Keratinocyte (primary cell): ENCODE measurements around the gene NUSAP1. TPM values are rescaled to one million over a fixed set of nuclear protein-coding genes. Genes with fewer than 3 reads are reported as not detected.
"Not testable (repeated sequence)": the region's sequence is repeated elsewhere in the genome, so short reads cannot be mapped to it uniquely, and the experiment has no call there.

Experiments used
- DNase-seq: peaks from one replicate; pipeline ENCODE4 v3.0.0-alpha.2; 2011; ENCODE audit warnings: low read depth, missing footprints, low spot score
- FAIRE-seq: peaks from 2 replicates; lab custom pipeline; 2011; peaks lifted over from hg19 to GRCh38; lab: Jason Lieb, UNC
- H2AFZ ChIP-seq: 2 replicates; pipeline ENCODE4 v1.6.0; 2012; ENCODE audit warnings: low read length, control low read depth, inconsistent platforms; ENCODE audit not compliant: control insufficient read depth
- H3K27ac ChIP-seq: 2 replicates; pipeline ENCODE4 v1.5.1; 2011; ENCODE audit warnings: low read length; ENCODE audit not compliant: control insufficient read depth, insufficient read depth
- H3K27me3 ChIP-seq: 3 replicates; pipeline ENCODE4 v1.6.0; 2011; ENCODE audit warnings: low read length; ENCODE audit not compliant: control insufficient read depth, insufficient read depth; ENCODE audit errors: extremely low read depth
- H3K36me3 ChIP-seq, 2 experiments: 2 replicates in 1 of 2; 3 replicates in 1 of 2; pipeline ENCODE4 v1.5.1; 2011; ENCODE audit warnings: low read length in 2 of 2, mild to moderate bottlenecking in 1 of 2; ENCODE audit not compliant: control insufficient read depth in 2 of 2, insufficient read depth in 2 of 2; ENCODE audit errors: extremely low read depth in 1 of 2
- H3K4me1 ChIP-seq: 3 replicates; pipeline ENCODE4 v1.5.1; 2011; ENCODE audit warnings: low read length; ENCODE audit not compliant: control insufficient read depth, insufficient read depth; ENCODE audit errors: extremely low read depth
- H3K4me2 ChIP-seq: 3 replicates; pipeline ENCODE4 v1.6.0; 2011; ENCODE audit warnings: low read depth, low read length; ENCODE audit not compliant: control insufficient read depth, insufficient read depth; ENCODE audit errors: extremely low read depth
- H3K4me3 ChIP-seq, 3 experiments: fragments of 200-600 bp in 1 of 3; sonication (generic) in 1 of 3; 2 replicates in 2 of 3; 3 replicates in 1 of 3; pipeline ENCODE4 v1.5.1; 2011 to 2016; ENCODE audit warnings: low read length in 3 of 3, mild to moderate bottlenecking in 3 of 3, control low read depth in 2 of 3, inconsistent platforms in 1 of 3, low read depth in 1 of 3, mixed read lengths in 1 of 3, mixed run types in 1 of 3, moderate library complexity in 1 of 3; ENCODE audit not compliant: control insufficient read depth in 2 of 3, insufficient read depth in 2 of 3; ENCODE audit errors: extremely low read depth in 1 of 3
- H3K79me2 ChIP-seq: 2 replicates; pipeline ENCODE4 v1.6.0; 2012; ENCODE audit warnings: low read length; ENCODE audit not compliant: control insufficient read depth, insufficient read depth
- H3K9ac ChIP-seq: 3 replicates; pipeline ENCODE4 v1.6.0; 2011; ENCODE audit warnings: low read length; ENCODE audit not compliant: control insufficient read depth, insufficient read depth; ENCODE audit errors: extremely low read depth
- H3K9me1 ChIP-seq: 3 replicates; pipeline ENCODE4 v1.6.0; 2011; ENCODE audit warnings: low read length; ENCODE audit not compliant: control insufficient read depth, insufficient read depth; ENCODE audit errors: extremely low read depth
- H3K9me3 ChIP-seq: 2 replicates; pipeline ENCODE4 v1.5.1; 2012; ENCODE audit warnings: low read depth, low read length; ENCODE audit not compliant: control insufficient read depth
- H4K20me1 ChIP-seq: 3 replicates; pipeline ENCODE4 v1.6.0; 2011; ENCODE audit warnings: low read length; ENCODE audit not compliant: control insufficient read depth, insufficient read depth; ENCODE audit errors: extremely low read depth
- CTCF ChIP-seq, 3 experiments: IDR thresholded peaks in 1 of 3; conservative IDR thresholded peaks in 1 of 3; optimal IDR thresholded peaks in 1 of 3; 2 replicates in 2 of 3; 3 replicates in 1 of 3; pipeline versions ENCODE3 to v1.5.1; 2011; ENCODE audit warnings: low read length in 3 of 3, mild to moderate bottlenecking in 3 of 3, moderate library complexity in 2 of 3, control low read depth in 1 of 3, inconsistent platforms in 1 of 3; ENCODE audit not compliant: insufficient read depth in 2 of 3; ENCODE audit errors: extremely low read depth in 1 of 3
- EZH2 ChIP-seq: IDR thresholded peaks from one replicate; pipeline ENCODE4 v1.6.1; 2012; ENCODE audit warnings: inconsistent platforms, mild to moderate bottlenecking, low read length, moderate library complexity
- dilution Hi-C: fragments of 300-500 bp; cut with MboI; formaldehyde crosslinking; loops from one replicate; pipeline ENCODE4 v1.7.0; 2020; ENCODE audit warnings: low sequenced_read_pairs; ENCODE audit not compliant: extremely low pct_ligation_motif_present
- polyA plus RNA-seq, 5 experiments: library from polyadenylated mRNA; depleted of rRNA in 3 of 5; stranded (reverse) in 3 of 5; stranded (forward) in 1 of 5; unstranded in 1 of 5; fragments of >200 nt; gene quantifications; 1 replicate in 1 of 5; 2 replicates in 3 of 5; 3 replicates in 1 of 5; pipeline versions ENCODE4 v1.2.1 to v1.2.3, GENCODE V29; 2011 to 2012; ENCODE audit warnings: missing spikeins in 2 of 5, low read depth in 1 of 5, low replicate concordance in 1 of 5

The NUSAP1 gene
- polyA plus RNA-seq, 1 donor (not counting 4 experiments of a cell fraction or from before 2014, with no cell fraction given): 39.5 TPM

DNA sequence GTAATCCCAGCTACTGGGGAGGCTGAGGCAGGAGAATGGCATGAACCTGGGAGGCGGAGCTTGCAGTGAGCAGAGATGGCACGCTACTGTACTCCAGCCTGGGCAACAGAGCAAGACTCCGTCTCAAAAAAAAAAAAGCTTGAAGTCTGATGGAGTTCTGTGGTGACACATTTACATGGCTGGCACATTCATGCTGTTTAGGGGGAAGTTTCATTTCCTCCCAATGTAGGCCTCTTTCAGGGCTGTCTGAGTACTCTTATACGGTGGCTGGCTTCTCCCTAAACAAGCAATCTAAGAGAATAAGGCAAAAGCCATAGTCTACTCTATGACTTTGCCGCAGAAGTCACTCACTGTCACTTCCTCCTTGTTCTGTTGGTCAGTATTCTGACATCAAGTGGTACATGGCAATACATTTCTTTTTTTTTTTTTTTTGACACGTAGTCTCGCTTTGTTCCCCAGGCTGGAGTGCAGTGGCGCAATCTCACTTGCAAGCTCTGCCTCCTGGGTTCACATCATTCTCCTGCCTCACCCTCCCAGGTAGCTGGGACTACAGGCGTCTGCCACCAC, 41.5 kb upstream of the NUSAP1 start:
- no peak for DNase-seq
- Histone ChIP-seq H3K27ac (no peak overlapping the region), H3K4me3 (no peak overlapping the region), H2AFZ (no peak overlapping the region), H3K9me3 (no peaks in the 10 kb centered on the region), H3K4me1 (no peaks in the 10 kb centered on the region), H3K27me3 (no peaks in the 10 kb centered on the region), H3K9me1 (no peaks in the 10 kb centered on the region), H3K9ac (no peak overlapping the region), H3K36me3 (peaks cover 4 to 22% of the 10 kb centered on the region in 2 experiments), H3K79me2 (peaks cover 32% of the 10 kb centered on the region), H4K20me1 (peaks cover 2% of the 10 kb centered on the region), H3K4me2 (no peak overlapping the region)
- FAIRE-seq: no peak
- no peak for TF ChIP-seq CTCF (optimal IDR thresholded peaks at IDR 0.05 in 1 of 3, IDR thresholded peaks at IDR 0.05 in 1 of 3, conservative IDR thresholded peaks at IDR 0.05 in 1 of 3; ENCODE audit: extremely low read depth in 1 of 3, insufficient read depth in 2 of 3, low read length in 3 of 3)
- no peak for TF ChIP-seq EZH2
- dilution Hi-C loops: no loop called here

DNA sequence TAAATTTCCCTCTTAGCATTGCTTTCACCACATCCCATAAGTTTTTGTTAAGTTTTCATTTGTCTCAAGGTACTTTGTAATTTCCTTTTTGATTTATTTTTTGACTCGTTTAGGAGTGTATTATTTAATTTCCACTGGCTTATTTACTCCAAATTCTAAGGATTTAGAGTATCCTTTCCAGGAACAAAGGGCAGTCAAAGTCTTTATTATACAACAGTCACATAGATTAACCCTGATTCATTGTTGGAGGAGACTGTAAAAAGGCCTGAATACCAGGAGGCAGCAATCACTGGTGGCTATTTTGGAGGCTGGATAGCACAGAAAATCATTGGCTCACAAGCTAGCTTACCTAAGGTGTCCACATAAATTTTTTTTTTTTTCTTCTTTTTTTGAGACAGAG, 40.2 kb upstream of the NUSAP1 start:
- peaks cover 23% of the 10 kb centered on the region for H3K79me2 ChIP-seq
- no peaks in the 10 kb centered on the region for H3K9me3 ChIP-seq
- H3K27me3 ChIP-seq: no peaks in the 10 kb centered on the region
- H3K9me1 ChIP-seq: no peaks in the 10 kb centered on the region
- DNase-seq: no peak
- H3K9ac ChIP-seq: no peak overlapping the region
- peaks cover 4 to 13% of the 10 kb centered on the region in 2 experiments for H3K36me3 ChIP-seq
- H3K27ac ChIP-seq: no peak overlapping the region
- FAIRE-seq: no peak
- TF ChIP-seq CTCF (optimal IDR thresholded peaks at IDR 0.05 in 1 of 3, IDR thresholded peaks at IDR 0.05 in 1 of 3, conservative IDR thresholded peaks at IDR 0.05 in 1 of 3; ENCODE audit: extremely low read depth in 1 of 3, insufficient read depth in 2 of 3, low read length in 3 of 3): no peak
- no peak for TF ChIP-seq EZH2
- no peak overlapping the region for H3K4me2 ChIP-seq
- dilution Hi-C loops: no loop called here
- no peak overlapping the region for H3K4me3 ChIP-seq
- H4K20me1 ChIP-seq: peaks cover 2% of the 10 kb centered on the region
- H3K4me1 ChIP-seq: no peaks in the 10 kb centered on the region
- H2AFZ ChIP-seq: no peak overlapping the region

- DNase-seq, H3K79me2 ChIP-seq, H3K27ac ChIP-seq, H3K4me3 ChIP-seq, H4K20me1 ChIP-seq, FAIRE-seq, H3K27me3 ChIP-seq, H3K4me2 ChIP-seq, H3K36me3 ChIP-seq, H3K4me1 ChIP-seq, H3K9me3 ChIP-seq, dilution Hi-C loops, H3K9ac ChIP-seq, H2AFZ ChIP-seq, H3K9me1 ChIP-seq: not testable (repeated sequence)
These were observed 31.5 kb upstream of the NUSAP1 start for GRCh38 chr15:41301139-41301538.
